Measurements from ENCODE around the gene IL13RA1. TPM values are rescaled to one million over a fixed set of nuclear protein-coding genes. Genes with fewer than 3 reads are reported as not detected.

Gene IL13RA1
- total RNA-seq, 1 experiment from 2014 or later = 14.4 TPM

DNA sequence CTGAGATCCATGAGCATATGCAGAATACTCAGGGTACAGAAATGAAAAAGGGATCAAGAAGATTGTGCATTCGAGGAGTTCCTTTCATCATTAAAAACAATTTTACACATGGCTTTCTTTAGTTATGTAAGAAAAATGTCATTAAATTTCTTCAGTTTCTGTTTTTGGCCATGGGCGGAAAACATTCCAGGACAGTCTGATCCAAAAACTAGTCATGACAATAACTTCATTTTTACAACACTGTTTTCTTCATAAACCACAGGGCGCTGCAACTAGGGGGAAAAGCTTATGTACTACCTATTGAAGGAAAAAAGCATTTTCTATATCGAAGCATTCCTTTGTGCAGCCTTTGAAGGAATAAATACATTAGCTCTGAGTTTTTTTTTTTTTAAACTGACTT is 28.2 kb downstream of the IL13RA1 start:
- no peak overlapping the region for H3K4me3 Mint-ChIP-seq
- H2BK120ac ChIP-seq (ENCODE audit: low read depth, low read length, poor library complexity, severe bottlenecking) = no peak overlapping the region
- H3K27ac Mint-ChIP-seq = no peak overlapping the region
- no peak overlapping the region for H3T11ph ChIP-seq (ENCODE audit: low read length)
- H2BK5ac ChIP-seq (ENCODE audit: insufficient read length, low read length) = no peak overlapping the region
- H3K9me3 Mint-ChIP-seq = peaks cover 2 to 65% of the 10 kb centered on the region in 2 experiments
- H3K18ac ChIP-seq (ENCODE audit: insufficient read length, low read depth, low read length) = no peak overlapping the region
- H3K56ac ChIP-seq (ENCODE audit: insufficient read length, low read depth, low read length) = no peak overlapping the region
- no peak overlapping the region for H3K4me2 ChIP-seq (ENCODE audit: insufficient read depth, insufficient read length, low read length)
- H3K4me1 Mint-ChIP-seq = no peaks in the 10 kb centered on the region
- H4K20me1 ChIP-seq (ENCODE audit: control insufficient read depth, insufficient read depth, insufficient read length) = no peaks in the 10 kb centered on the region
- TF ChIP-seq, protein P1, sequence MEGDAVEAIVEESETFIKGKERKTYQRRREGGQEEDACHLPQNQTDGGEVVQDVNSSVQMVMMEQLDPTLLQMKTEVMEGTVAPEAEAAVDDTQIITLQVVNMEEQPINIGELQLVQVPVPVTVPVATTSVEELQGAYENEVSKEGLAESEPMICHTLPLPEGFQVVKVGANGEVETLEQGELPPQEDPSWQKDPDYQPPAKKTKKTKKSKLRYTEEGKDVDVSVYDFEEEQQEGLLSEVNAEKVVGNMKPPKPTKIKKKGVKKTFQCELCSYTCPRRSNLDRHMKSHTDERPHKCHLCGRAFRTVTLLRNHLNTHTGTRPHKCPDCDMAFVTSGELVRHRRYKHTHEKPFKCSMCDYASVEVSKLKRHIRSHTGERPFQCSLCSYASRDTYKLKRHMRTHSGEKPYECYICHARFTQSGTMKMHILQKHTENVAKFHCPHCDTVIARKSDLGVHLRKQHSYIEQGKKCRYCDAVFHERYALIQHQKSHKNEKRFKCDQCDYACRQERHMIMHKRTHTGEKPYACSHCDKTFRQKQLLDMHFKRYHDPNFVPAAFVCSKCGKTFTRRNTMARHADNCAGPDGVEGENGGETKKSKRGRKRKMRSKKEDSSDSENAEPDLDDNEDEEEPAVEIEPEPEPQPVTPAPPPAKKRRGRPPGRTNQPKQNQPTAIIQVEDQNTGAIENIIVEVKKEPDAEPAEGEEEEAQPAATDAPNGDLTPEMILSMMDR (conservative IDR thresholded peaks at IDR 0.05) = no peak
- no peak overlapping the region for H3K14ac ChIP-seq (ENCODE audit: insufficient read depth, low read length)
- H3K4me1 ChIP-seq (ENCODE audit: insufficient read depth, low read length) = no peaks in the 10 kb centered on the region
- WGBS (ENCODE audit: extremely low coverage, insufficient read length, low lambda C conversion rate) = no CpG with 5 or more reads among the region's 4 CpGs
- no peaks in the 10 kb centered on the region for H3K79me2 ChIP-seq (ENCODE audit: insufficient read depth, low read length)
- H3K9me3 ChIP-seq (ENCODE audit: control insufficient read depth, low read depth, low read length) = peaks cover 10% of the 10 kb centered on the region
- no peak overlapping the region for H4K91ac ChIP-seq (ENCODE audit: insufficient read length, low read depth, low read length)
- H2BK12ac ChIP-seq (ENCODE audit: insufficient read length, low read depth, low read length) = no peak overlapping the region
- no peaks in the 10 kb centered on the region for H3K27me3 Mint-ChIP-seq (ENCODE audit: low read depth)
- H4K5ac ChIP-seq (ENCODE audit: insufficient read length, low read depth, low read length) = no peak overlapping the region
- no peak overlapping the region for H2AFZ ChIP-seq (ENCODE audit: low read length)
- H3K36me3 Mint-ChIP-seq (ENCODE audit: insufficient read depth in 1 of 3, low read depth in 3 of 3) = peaks cover 0 to 22% (median 0%) of the 10 kb centered on the region in 3 experiments; a peak in 2 of 7 replicates
- H4K8ac ChIP-seq (replicated peaks; ENCODE audit: insufficient read length, low read depth, low read length) = no peak overlapping the region
- H2BK15ac ChIP-seq (ENCODE audit: low read depth, low read length) = no peak overlapping the region
- H3K79me1 ChIP-seq (ENCODE audit: insufficient read depth, low read depth, low read length, poor library complexity, severe bottlenecking) = no peaks in the 10 kb centered on the region
- no peak overlapping the region for H3K27ac ChIP-seq (ENCODE audit: insufficient read length, low read depth, low read length)
- DNase-seq = no peak
- H3K4ac ChIP-seq (ENCODE audit: low read depth, low read length) = no peak overlapping the region
- H3K27me3 ChIP-seq (ENCODE audit: insufficient read depth, low read length) = no peaks in the 10 kb centered on the region
- H2AK5ac ChIP-seq (ENCODE audit: insufficient read length, low read length) = no peak overlapping the region
- no peak overlapping the region for H2BK20ac ChIP-seq (ENCODE audit: low read depth, low read length, poor library complexity, severe bottlenecking)
- H3K23me2 ChIP-seq (ENCODE audit: insufficient read length, low read depth, low read length, poor library complexity, severe bottlenecking) = no peaks in the 10 kb centered on the region
- no peak overlapping the region for H3K9ac ChIP-seq (ENCODE audit: extremely low read depth, insufficient read length, low read length)
- H3K23ac ChIP-seq (ENCODE audit: insufficient read length, low read depth, low read length) = no peak overlapping the region

Measured in H9 (cell line).